Frontal cortex (tissue), 4 donors: ENCODE measurements around the gene NPC2. TPM values are rescaled to one million over a fixed set of nuclear protein-coding genes. Genes with fewer than 3 reads are reported as not detected.

Experiments used
- DNase-seq, 2 donors: peaks; one replicate each; pipeline ENCODE4 v3.0.0; 2012; ENCODE audit warnings: low spot score in 2 of 2
- FAIRE-seq: peaks from 2 replicates; lab custom pipeline; 2012; peaks lifted over from hg19 to GRCh38; lab: Jason Lieb, UNC
- total RNA-seq: library from RNA; depleted of rRNA; stranded (reverse); fragments of >200 nt; gene quantifications from one replicate; pipeline ENCODE4 v1.2.3, GENCODE V29; 2014
- donor health status: control.
- donor health status: control.
- donor health status: control.

The NPC2 gene
- total RNA-seq, 1 donor from 2014 or later: 17.9 TPM

GRCh38 chr14:74521756-74522155 is 28.7 kb upstream of the NPC2 start:
- DNase-seq (no peak), FAIRE-seq (no peak)

- DNase-seq: no peak
- FAIRE-seq: no peak
Measured at GRCh38 chr14:74519316-74520074, 26.4 kb upstream of the NPC2 start.

GRCh38 chr14:74518221-74518620 is 25.1 kb upstream of the NPC2 start:
- DNase-seq (no peak), FAIRE-seq (no peak)

GRCh38 chr14:74517731-74518130 is 24.6 kb upstream of the NPC2 start:
- DNase-seq: no peak

GRCh38 chr14:74516451-74517160 is 23.5 kb upstream of the NPC2 start:
- no peak for DNase-seq
- FAIRE-seq: no peak

More at GRCh38 chr14:74517731-74518130, 24.6 kb upstream of the NPC2 start:
- no peak for FAIRE-seq

GRCh38 chr14:74515891-74516412 is 22.8 kb upstream of the NPC2 start:
- FAIRE-seq (no peak), DNase-seq (no peak)

GRCh38 chr14:74514471-74514941 is 21.4 kb upstream of the NPC2 start:
- DNase-seq: no peak

GRCh38 chr14:74511966-74512830 is 19.1 kb upstream of the NPC2 start:
- FAIRE-seq: no peak
- no peak for DNase-seq

More at GRCh38 chr14:74514471-74514941, 21.4 kb upstream of the NPC2 start:
- no peak for FAIRE-seq

- FAIRE-seq: no peak
Measured at GRCh38 chr14:74510959-74511409, 17.9 kb upstream of the NPC2 start.

GRCh38 chr14:74510223-74510931 is 17.3 kb upstream of the NPC2 start:
- DNase-seq: no peak
- FAIRE-seq: no peak

More at GRCh38 chr14:74510959-74511409, 17.9 kb upstream of the NPC2 start:
- DNase-seq: no peak

- DNase-seq (no peak), FAIRE-seq (no peak)
Measured at GRCh38 chr14:74509587-74510222, 16.6 kb upstream of the NPC2 start.

- no peak for FAIRE-seq
Measured at GRCh38 chr14:74508844-74509428, 15.8 kb upstream of the NPC2 start.

GRCh38 chr14:74508292-74508731 is 15.2 kb upstream of the NPC2 start:
- DNase-seq (no peak), FAIRE-seq (no peak)

More at GRCh38 chr14:74508844-74509428, 15.8 kb upstream of the NPC2 start:
- no peak for DNase-seq

- no peak for DNase-seq
- FAIRE-seq: no peak
Measured at GRCh38 chr14:74507840-74508239, 14.7 kb upstream of the NPC2 start.

- DNase-seq (no peak), FAIRE-seq (no peak)
Measured at GRCh38 chr14:74507085-74507484, 14.0 kb upstream of the NPC2 start.

- DNase-seq (no peak), FAIRE-seq (no peak)
Measured at GRCh38 chr14:74506411-74506851, 13.3 kb upstream of the NPC2 start.

GRCh38 chr14:74505831-74506230 is 12.7 kb upstream of the NPC2 start:
- no peak for FAIRE-seq
- DNase-seq: no peak
